PC-9 (cell line): ENCODE data around the gene AKAP13. TPM values are rescaled to one million over a fixed set of nuclear protein-coding genes. Genes with fewer than 3 reads are reported as not detected.

Experiments used
- BruUV-seq: library from RNA; stranded (reverse); fragments of 400-500 nt; replicated peaks from 2 replicates; lab custom pipeline; 2021; lab: Mats Ljungman, UMichigan
- CTCF ChIA-PET: fragments of 300-600 bp; sonication (Branson Sonifier 250); formaldehyde crosslinking; loops from one replicate; lab custom pipeline; 2022; ENCODE audit warnings: antibody characterized with exemption; lab: Charles Lee
- POLR2A ChIA-PET: fragments of 300-600 bp; sonication (Branson Sonifier 250); formaldehyde crosslinking; loops from one replicate; lab custom pipeline; 2022; ENCODE audit warnings: antibody characterized with exemption; ENCODE audit not compliant: unreplicated experiment; lab: Charles Lee
- DNase-seq, 2 experiments: peaks; one replicate each; pipeline versions ENCODE4 v3.0.0 to v3.0.0-alpha.2; 2015 to 2022; ENCODE audit warnings: mixed read lengths in 1 of 2
- H2AFZ ChIP-seq: fragments of 200-600 bp; sonication (generic); 2 replicates; pipeline ENCODE4 v1.8.1; 2017; ENCODE audit warnings: antibody characterized with exemption
- H3F3A ChIP-seq: fragments of 200-600 bp; sonication (generic); 2 replicates; pipeline ENCODE4 v1.8.1; 2017; ENCODE audit warnings: antibody characterized with exemption, mild to moderate bottlenecking, low read depth; ENCODE audit not compliant: insufficient read depth
- H3K27ac ChIP-seq: fragments of 200-600 bp; sonication (generic); 2 replicates; pipeline ENCODE4 v1.6.1; 2016; ENCODE audit warnings: mixed run types
- H3K27me3 ChIP-seq: fragments of 200-600 bp; sonication (generic); 2 replicates; pipeline ENCODE4 v1.6.1; 2016; ENCODE audit warnings: low read depth, mixed run types; ENCODE audit not compliant: insufficient read depth
- H3K36me3 ChIP-seq: fragments of 200-600 bp; sonication (generic); 2 replicates; pipeline ENCODE4 v1.6.1; 2016; ENCODE audit warnings: low read depth, mixed run types
- H3K4me1 ChIP-seq: fragments of 200-600 bp; sonication (generic); replicated peaks from 2 replicates; pipeline ENCODE4 v1.6.1; 2016; ENCODE audit warnings: mixed run types; ENCODE audit not compliant: insufficient read depth
- H3K4me2 ChIP-seq: fragments of 200-600 bp; sonication (generic); 2 replicates; pipeline ENCODE4 v1.6.1; 2017; ENCODE audit warnings: mixed run types
- H3K4me3 ChIP-seq: fragments of 200-600 bp; sonication (generic); 2 replicates; pipeline ENCODE4 v1.6.1; 2016; ENCODE audit warnings: mixed run types
- H3K79me2 ChIP-seq: fragments of 200-600 bp; sonication (generic); 2 replicates; pipeline ENCODE4 v1.6.1; 2017; ENCODE audit warnings: low read depth, mixed run types
- H3K9me2 ChIP-seq: fragments of 200-600 bp; sonication (generic); 2 replicates; pipeline ENCODE4 v1.8.1; 2017; ENCODE audit warnings: mild to moderate bottlenecking; ENCODE audit not compliant: insufficient read depth
- H3K9me3 ChIP-seq: fragments of 200-600 bp; sonication (generic); 2 replicates; pipeline ENCODE4 v1.8.1; 2016; ENCODE audit warnings: low read depth; ENCODE audit not compliant: insufficient read depth
- H4K20me1 ChIP-seq: fragments of 200-600 bp; sonication (generic); 2 replicates; pipeline ENCODE4 v1.8.1; 2017; ENCODE audit not compliant: insufficient read depth
- CTCF ChIP-seq: fragments of 200-600 bp; sonication (generic); conservative IDR thresholded peaks from 2 replicates; pipeline ENCODE4 v1.6.1; 2017; ENCODE audit warnings: mixed run types, antibody characterized with exemption, mild to moderate bottlenecking, moderate library complexity
- EZH2 ChIP-seq: fragments of 200-600 bp; sonication (generic); IDR thresholded peaks from 2 replicates; pipeline ENCODE4 v1.8.0; 2017; ENCODE audit warnings: antibody characterized with exemption, low read depth
- intact Hi-C: fragments of 100-400 bp; cut with micrococcal nuclease; formaldehyde crosslinking; loops from one replicate; pipeline ENCODE4 v1.10.0; 2022; ENCODE audit not compliant: unreplicated experiment
- total RNA-seq: library from RNA; stranded (reverse); gene quantifications from 2 replicates; pipeline ENCODE4 v1.2.3, GENCODE V29; 2021

Gene AKAP13
- total RNA-seq, 1 experiment from 2014 or later: 82.5 TPM

GRCh38 chr15:85623315-85624049 is 243.1 kb downstream of the AKAP13 start:
- Histone ChIP-seq H4K20me1 (0 out of 2 replicates have a peak, but pooled peaks cover 6% of the 10 kb centered on the region), H3K79me2 (peaks cover 3% of the 10 kb centered on the region; the same call in 1 of the 2 replicates), H3K27me3 (no peaks in the 10 kb centered on the region), H3K4me1 (no peaks in the 10 kb centered on the region), H2AFZ (no peak overlapping the region), H3K4me2 (no peak overlapping the region), H3K36me3 (no peaks in the 10 kb centered on the region), H3K9me3 (no peaks in the 10 kb centered on the region), H3K9me2 (no peaks in the 10 kb centered on the region), H3K4me3 (no peak overlapping the region), H3F3A (no peaks in the 10 kb centered on the region; the same call in 1 of the 2 replicates), H3K27ac (no peak overlapping the region)
- ChIA-PET POLR2A (interaction anchor here (0.7 kb wide), 1 partner anchor 48 kb away, joined by 7 read pairs; no protein-coding TSS in a partner anchor), CTCF (no interaction called here)
- intact Hi-C loops: no loop called here
- DNase-seq: no peak
- TF ChIP-seq CTCF (no peak), EZH2 (no peak)
- no TSS peak for BruUV-seq

GRCh38 chr15:85624291-85624801 is 243.9 kb downstream of the AKAP13 start:
- Histone ChIP-seq H3K9me2 (no peaks in the 10 kb centered on the region), H4K20me1 (0 out of 2 replicates have a peak, but pooled peaks cover 6% of the 10 kb centered on the region), H3K4me2 (no peak overlapping the region), H3F3A (no peaks in the 10 kb centered on the region; the same call in 1 of the 2 replicates), H2AFZ (no peak overlapping the region), H3K4me1 (no peaks in the 10 kb centered on the region), H3K9me3 (no peaks in the 10 kb centered on the region), H3K36me3 (no peaks in the 10 kb centered on the region), H3K4me3 (no peak overlapping the region), H3K27me3 (no peaks in the 10 kb centered on the region), H3K79me2 (peaks cover 3% of the 10 kb centered on the region; the same call in 1 of the 2 replicates), H3K27ac (no peak overlapping the region)
- no peak for DNase-seq
- TF ChIP-seq CTCF: no peak
- no peak for TF ChIP-seq EZH2
- CTCF ChIA-PET: no interaction called here
- BruUV-seq: no TSS peak
- intact Hi-C loops: no loop called here
- POLR2A ChIA-PET: interaction anchor here (0.7 kb wide), 1 partner anchor 49 kb away, joined by 7 read pairs; no protein-coding TSS in a partner anchor

- H3K27me3 ChIP-seq: no peaks in the 10 kb centered on the region
- ChIA-PET CTCF (no interaction called here), POLR2A (no interaction called here)
- no peak for DNase-seq
- no peak overlapping the region for H3K27ac ChIP-seq
- H4K20me1 ChIP-seq: 0 out of 2 replicates have a peak, but pooled peaks cover 6% of the 10 kb centered on the region
- TF ChIP-seq EZH2 (no peak), CTCF (no peak)
- no peaks in the 10 kb centered on the region; the same call in 1 of the 2 replicates for H3F3A ChIP-seq
- no peak overlapping the region for H3K4me2 ChIP-seq
- H3K79me2 ChIP-seq: peaks cover 3% of the 10 kb centered on the region; the same call in 1 of the 2 replicates
- no peaks in the 10 kb centered on the region for H3K36me3 ChIP-seq
- intact Hi-C loops: no loop called here
- no peak overlapping the region for H3K4me3 ChIP-seq
- H3K4me1 ChIP-seq: no peaks in the 10 kb centered on the region
- no peaks in the 10 kb centered on the region for H3K9me2 ChIP-seq
- no peaks in the 10 kb centered on the region for H3K9me3 ChIP-seq
- H2AFZ ChIP-seq: no peak overlapping the region
- no TSS peak for BruUV-seq
Measured at GRCh38 chr15:85625166-85625830, 244.9 kb downstream of the AKAP13 start.
